GM10248 (cell line): ENCODE results near the gene ADM.
A peak's percentile ranks its signal among the peaks of the same experiment; 100 is the strongest.

Experiments
- CTCF ChIA-PET: fragments of 300-600 bp; sonication (Branson Sonifier 250); formaldehyde crosslinking; extraction: SDS; loops from one replicate; lab custom pipeline; 2021; ENCODE audit warnings: antibody characterized with exemption; lab: Yijun Ruan, JAX
- POLR2A ChIA-PET: fragments of 350-650 bp; sonication (Branson Sonifier 250); formaldehyde crosslinking; extraction: SDS; loops from one replicate; lab custom pipeline; 2020; ENCODE audit warnings: antibody characterized with exemption; lab: Yijun Ruan, JAX
- DNase-seq: peaks from one replicate; pipeline ENCODE4 v3.0.0; 2012; ENCODE audit errors: extremely low spot score
- TF ChIP-seq, protein P1 (sequence below): IDR thresholded peaks from 2 replicates; pipeline ENCODE4 v1.5.1; 2012; ENCODE audit warnings: mild to moderate bottlenecking, low read depth; ENCODE audit errors: extremely low read depth, missing control alignments, control extremely low read depth

ADM gene

DNA sequence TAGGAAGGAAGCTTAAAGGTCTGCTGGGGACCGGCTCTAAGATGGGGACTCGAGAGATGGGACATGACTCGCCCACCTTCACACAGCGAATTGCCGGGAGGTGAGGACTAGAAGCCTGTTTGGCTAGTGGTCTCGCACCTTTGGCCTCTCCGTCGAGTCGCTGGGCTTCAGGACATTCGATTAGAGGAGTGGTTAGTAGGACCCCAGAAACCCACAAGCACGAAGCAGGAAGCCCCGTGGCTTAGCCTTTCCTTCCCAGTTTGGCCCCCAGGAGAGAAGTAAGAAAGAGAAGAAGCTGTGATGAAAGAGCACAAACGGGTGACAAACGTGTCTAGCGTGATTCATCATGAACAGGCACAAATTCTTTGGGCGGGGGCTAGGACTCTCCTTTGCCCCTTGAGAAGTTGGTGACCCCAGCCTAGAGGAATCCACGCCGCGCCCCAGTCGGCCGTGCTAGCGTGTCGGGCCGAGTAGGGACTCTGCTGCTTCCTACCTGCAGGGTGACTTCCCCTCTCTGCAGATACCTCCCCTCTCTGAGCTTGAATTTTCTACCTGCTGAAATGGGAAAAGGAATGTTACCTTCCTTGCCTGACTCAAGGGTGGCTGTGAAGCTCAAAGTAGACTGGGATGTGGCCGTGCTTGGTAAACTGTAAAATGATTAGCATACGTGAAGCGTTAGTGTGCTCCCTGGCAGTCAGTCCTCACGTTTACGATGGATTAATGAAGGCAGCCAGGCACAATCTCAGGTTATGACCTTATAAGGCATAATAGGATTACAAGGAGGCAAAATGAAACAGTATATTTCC is 1.1 kb upstream of the ADM start:
- CTCF ChIA-PET = interaction anchor here (0.7 to 9.6 kb wide), 21 partner anchors 8 to 703 kb away, joined by 3 to 86 read pairs (median 4); no protein-coding TSS in a partner anchor
- POLR2A ChIA-PET = no interaction called here
- peak; percentile 40 for DNase-seq
- TF ChIP-seq, protein P1, sequence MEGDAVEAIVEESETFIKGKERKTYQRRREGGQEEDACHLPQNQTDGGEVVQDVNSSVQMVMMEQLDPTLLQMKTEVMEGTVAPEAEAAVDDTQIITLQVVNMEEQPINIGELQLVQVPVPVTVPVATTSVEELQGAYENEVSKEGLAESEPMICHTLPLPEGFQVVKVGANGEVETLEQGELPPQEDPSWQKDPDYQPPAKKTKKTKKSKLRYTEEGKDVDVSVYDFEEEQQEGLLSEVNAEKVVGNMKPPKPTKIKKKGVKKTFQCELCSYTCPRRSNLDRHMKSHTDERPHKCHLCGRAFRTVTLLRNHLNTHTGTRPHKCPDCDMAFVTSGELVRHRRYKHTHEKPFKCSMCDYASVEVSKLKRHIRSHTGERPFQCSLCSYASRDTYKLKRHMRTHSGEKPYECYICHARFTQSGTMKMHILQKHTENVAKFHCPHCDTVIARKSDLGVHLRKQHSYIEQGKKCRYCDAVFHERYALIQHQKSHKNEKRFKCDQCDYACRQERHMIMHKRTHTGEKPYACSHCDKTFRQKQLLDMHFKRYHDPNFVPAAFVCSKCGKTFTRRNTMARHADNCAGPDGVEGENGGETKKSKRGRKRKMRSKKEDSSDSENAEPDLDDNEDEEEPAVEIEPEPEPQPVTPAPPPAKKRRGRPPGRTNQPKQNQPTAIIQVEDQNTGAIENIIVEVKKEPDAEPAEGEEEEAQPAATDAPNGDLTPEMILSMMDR = no peak

DNA sequence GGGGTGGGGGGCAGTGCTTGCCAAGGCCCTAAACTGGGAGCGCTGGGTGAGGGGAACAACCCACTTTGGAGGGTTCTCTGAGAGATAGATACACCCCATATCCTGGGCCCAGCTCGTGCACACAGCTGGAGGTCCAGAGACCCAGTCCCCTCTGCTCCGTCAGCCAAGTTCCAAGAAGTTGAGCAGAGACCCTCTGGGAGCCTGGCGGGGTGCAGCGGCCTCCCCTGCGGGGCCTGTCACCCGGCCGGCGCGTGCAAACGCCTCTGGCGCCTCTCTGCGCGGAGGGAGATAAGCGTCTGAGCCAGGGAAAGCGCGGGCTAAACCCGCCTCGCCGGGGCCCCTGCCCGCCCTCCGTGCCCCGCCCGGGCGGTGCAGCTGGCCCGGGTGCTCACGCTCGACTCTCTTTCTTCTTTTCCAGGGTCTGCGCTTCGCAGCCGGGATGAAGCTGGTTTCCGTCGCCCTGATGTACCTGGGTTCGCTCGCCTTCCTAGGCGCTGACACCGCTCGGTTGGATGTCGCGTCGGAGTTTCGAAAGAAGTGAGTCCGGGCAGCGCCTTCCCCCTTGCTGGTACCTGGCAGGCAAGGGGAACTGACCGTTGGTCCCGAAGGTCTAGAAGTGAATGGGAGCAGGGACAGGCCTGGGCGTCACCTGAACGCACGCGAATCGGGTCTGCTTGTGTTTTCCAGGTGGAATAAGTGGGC is 540 bp downstream of the ADM start:
- CTCF ChIA-PET = interaction anchor here (1.1 to 9.6 kb wide), 10 partner anchors 9 to 547 kb away, joined by 3 to 86 read pairs (median 6); no protein-coding TSS in a partner anchor
- DNase-seq = peak; percentile 20
- TF ChIP-seq, protein P1 = no peak
- POLR2A ChIA-PET = interaction anchor here (0.6 to 1.8 kb wide), 4 partner anchors 9 to 1096 kb away, joined by 3 to 7 read pairs (median 4); no protein-coding TSS in a partner anchor

DNA sequence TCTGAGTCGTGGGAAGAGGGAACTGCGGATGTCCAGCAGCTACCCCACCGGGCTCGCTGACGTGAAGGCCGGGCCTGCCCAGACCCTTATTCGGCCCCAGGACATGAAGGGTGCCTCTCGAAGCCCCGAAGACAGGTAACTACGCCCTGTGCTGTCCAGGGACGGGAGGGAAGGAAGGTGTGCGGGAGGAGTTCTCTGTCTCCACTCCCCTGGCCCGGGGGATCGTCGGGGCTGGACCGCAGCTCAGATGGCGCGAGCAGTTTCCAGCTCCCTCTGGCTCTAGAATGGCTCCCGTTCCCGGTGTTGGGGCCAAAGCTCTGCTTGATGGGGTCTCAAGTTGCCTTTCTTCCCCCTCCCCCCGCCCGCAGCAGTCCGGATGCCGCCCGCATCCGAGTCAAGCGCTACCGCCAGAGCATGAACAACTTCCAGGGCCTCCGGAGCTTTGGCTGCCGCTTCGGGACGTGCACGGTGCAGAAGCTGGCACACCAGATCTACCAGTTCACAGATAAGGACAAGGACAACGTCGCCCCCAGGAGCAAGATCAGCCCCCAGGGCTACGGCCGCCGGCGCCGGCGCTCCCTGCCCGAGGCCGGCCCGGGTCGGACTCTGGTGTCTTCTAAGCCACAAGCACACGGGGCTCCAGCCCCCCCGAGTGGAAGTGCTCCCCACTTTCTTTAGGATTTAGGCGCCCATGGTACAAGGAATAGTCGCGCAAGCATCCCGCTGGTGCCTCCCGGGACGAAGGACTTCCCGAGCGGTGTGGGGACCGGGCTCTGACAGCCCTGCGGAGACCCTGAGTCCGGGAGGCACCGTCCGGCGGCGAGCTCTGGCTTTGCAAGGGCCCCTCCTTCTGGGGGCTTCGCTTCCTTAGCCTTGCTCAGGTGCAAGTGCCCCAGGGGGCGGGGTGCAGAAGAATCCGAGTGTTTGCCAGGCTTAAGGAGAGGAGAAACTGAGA is 1.4 kb downstream of the ADM start:
- ChIA-PET POLR2A (interaction anchor here (1.8 kb wide), 1 partner anchor 9 kb away, joined by 7 read pairs; no protein-coding TSS in a partner anchor), CTCF (interaction anchor here (1.1 to 9.6 kb wide), 9 partner anchors 9 to 558 kb away, joined by 3 to 86 read pairs (median 12); no protein-coding TSS in a partner anchor)
- TF ChIP-seq, protein P1 = no peak
- peak; percentile 22 for DNase-seq

DNA sequence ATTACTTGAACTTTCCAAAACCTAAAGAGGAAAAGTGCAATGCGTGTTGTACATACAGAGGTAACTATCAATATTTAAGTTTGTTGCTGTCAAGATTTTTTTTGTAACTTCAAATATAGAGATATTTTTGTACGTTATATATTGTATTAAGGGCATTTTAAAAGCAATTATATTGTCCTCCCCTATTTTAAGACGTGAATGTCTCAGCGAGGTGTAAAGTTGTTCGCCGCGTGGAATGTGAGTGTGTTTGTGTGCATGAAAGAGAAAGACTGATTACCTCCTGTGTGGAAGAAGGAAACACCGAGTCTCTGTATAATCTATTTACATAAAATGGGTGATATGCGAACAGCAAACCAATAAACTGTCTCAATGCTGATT is 2.1 kb downstream of the ADM start:
- DNase-seq = no peak
- CTCF ChIA-PET = interaction anchor here (0.6 to 9.6 kb wide), 19 partner anchors 9 to 559 kb away, joined by 3 to 86 read pairs (median 5); no protein-coding TSS in a partner anchor
- POLR2A ChIA-PET = no interaction called here
- TF ChIP-seq, protein P1 = no peak

DNA sequence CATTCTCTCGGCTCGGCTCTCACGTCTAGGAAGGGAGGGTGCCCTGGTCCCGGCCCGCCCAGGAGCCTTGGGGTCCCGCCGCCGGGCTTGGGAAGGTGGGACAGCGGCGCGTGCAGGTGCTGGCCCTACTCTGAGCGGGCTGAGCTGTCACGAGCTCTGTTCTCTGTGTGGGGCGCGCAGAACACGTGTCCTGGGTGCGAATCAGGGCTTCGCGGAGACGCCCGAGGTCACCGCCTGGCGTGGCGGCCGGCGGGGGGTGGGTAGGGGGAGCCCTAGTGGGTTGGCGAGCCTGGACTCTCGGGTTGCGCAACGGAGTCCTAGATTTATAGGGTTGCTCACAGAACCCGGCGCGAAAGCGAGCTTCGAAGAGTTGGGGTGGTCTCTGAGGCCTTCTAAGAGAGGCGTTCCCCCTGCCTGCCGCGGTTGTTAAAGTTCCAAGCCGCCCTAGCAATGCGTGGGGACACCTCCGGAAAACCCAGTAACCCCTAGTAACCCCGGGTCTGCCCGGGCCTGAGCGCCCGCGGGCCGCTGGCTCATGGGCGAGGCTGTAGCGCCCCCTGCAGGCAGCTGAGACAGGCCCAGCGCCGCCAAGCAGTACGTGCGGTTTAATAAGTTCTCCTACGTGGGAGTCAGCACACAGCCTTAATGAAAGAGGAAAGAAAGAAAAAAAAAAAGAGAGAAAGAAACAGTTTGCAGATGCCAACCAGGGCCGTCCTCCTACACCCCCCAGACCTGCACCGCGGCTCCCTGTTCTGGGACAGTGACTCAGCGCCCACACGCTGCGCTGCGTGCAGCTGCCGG is 2.7 kb downstream of the ADM start:
- TF ChIP-seq, protein P1 = peak; percentile 96
- peak; percentile 81 for DNase-seq
- ChIA-PET CTCF (interaction anchor here (0.6 to 9.6 kb wide), 28 partner anchors 8 to 700 kb away, joined by 3 to 86 read pairs (median 4); no protein-coding TSS in a partner anchor), POLR2A (interaction anchor here (0.6 to 0.9 kb wide), 2 partner anchors 59 to 550 kb away, joined by 3 read pairs; no protein-coding TSS in a partner anchor)
